ENCODE measurements around the gene SHE. TPM values are rescaled to one million over a fixed set of nuclear protein-coding genes. Genes with fewer than 3 reads are reported as not detected.
"Not testable (repeated sequence)": the region's sequence is repeated elsewhere in the genome, so short reads cannot be mapped to it uniquely, and the experiment has no call there.

Gene SHE
- total and polyA plus RNA-seq, 2 donors (not counting 1 experiment from before 2014, with no cell fraction given) = not detected

GRCh38 chr1:154539486-154540483, 37.6 kb upstream of the SHE start:
- no peak for TF ChIP-seq EZH2 (IDR thresholded peaks at IDR 0.05; ENCODE audit: low read length, missing control alignments)
- no peak for TF ChIP-seq CTCF (conservative IDR thresholded peaks at IDR 0.05 in 1 of 2, IDR thresholded peaks at IDR 0.05 in 1 of 2; ENCODE audit: low read depth in 1 of 2, low read length in 2 of 2)
- H3K9ac ChIP-seq (ENCODE audit: insufficient read depth, low read length) = no peak overlapping the region
- H3K36me3 ChIP-seq (ENCODE audit: control insufficient read depth, insufficient read depth, low read length) = no peaks in the 10 kb centered on the region
- H3K4me1 ChIP-seq (ENCODE audit: control insufficient read depth, extremely low read depth, insufficient read depth, low read length) = no peaks in the 10 kb centered on the region
- no peak overlapping the region for H2AFZ ChIP-seq (ENCODE audit: low read length)
- DNase-seq (ENCODE audit: low read depth in 2 of 2) = no peak
- no peaks in the 10 kb centered on the region for H3K9me3 ChIP-seq (ENCODE audit: control insufficient read depth, insufficient read depth, low read depth, low read length)
- no peak overlapping the region for H3K4me3 ChIP-seq (replicated peaks in 1 of 4; ENCODE audit: control extremely low read depth in 1 of 4, insufficient read depth in 1 of 4, low read depth in 3 of 4, low read length in 4 of 4)
- H4K20me1 ChIP-seq (ENCODE audit: control insufficient read depth, extremely low read depth, insufficient read depth, low read length) = no peaks in the 10 kb centered on the region
- no peaks in the 10 kb centered on the region for H3K79me2 ChIP-seq (ENCODE audit: control insufficient read depth, insufficient read depth, low read length)
- H3K4me2 ChIP-seq (ENCODE audit: extremely low read depth, insufficient read depth, low read length) = no peak overlapping the region
- no peak overlapping the region for H3K27ac ChIP-seq (ENCODE audit: insufficient read depth, low read length)
- peaks cover 15% of the 10 kb centered on the region for H3K27me3 ChIP-seq (ENCODE audit: control insufficient read depth, insufficient read depth, low read length)

GRCh38 chr1:154536570-154536969, 34.4 kb upstream of the SHE start:
- Histone ChIP-seq H3K9ac (ENCODE audit: insufficient read depth, low read length) (no peak overlapping the region), H3K9me3 (ENCODE audit: control insufficient read depth, insufficient read depth, low read depth, low read length) (no peaks in the 10 kb centered on the region), H3K27ac (ENCODE audit: insufficient read depth, low read length) (no peak overlapping the region), H2AFZ (ENCODE audit: low read length) (no peak overlapping the region), H3K79me2 (ENCODE audit: control insufficient read depth, insufficient read depth, low read length) (no peaks in the 10 kb centered on the region), H3K4me1 (ENCODE audit: control insufficient read depth, extremely low read depth, insufficient read depth, low read length) (no peaks in the 10 kb centered on the region), H4K20me1 (ENCODE audit: control insufficient read depth, extremely low read depth, insufficient read depth, low read length) (no peaks in the 10 kb centered on the region), H3K4me3 (replicated peaks in 1 of 4; ENCODE audit: control extremely low read depth in 1 of 4, insufficient read depth in 1 of 4, low read depth in 3 of 4, low read length in 4 of 4) (no peak overlapping the region), H3K36me3 (ENCODE audit: control insufficient read depth, insufficient read depth, low read length) (no peaks in the 10 kb centered on the region), H3K27me3 (ENCODE audit: control insufficient read depth, insufficient read depth, low read length) (peaks cover 17% of the 10 kb centered on the region), H3K4me2 (ENCODE audit: extremely low read depth, insufficient read depth, low read length) (no peak overlapping the region)
- TF ChIP-seq EZH2 (IDR thresholded peaks at IDR 0.05; ENCODE audit: low read length, missing control alignments) = no peak
- TF ChIP-seq CTCF (conservative IDR thresholded peaks at IDR 0.05 in 1 of 2, IDR thresholded peaks at IDR 0.05 in 1 of 2; ENCODE audit: low read depth in 1 of 2, low read length in 2 of 2) = no peak
- no peak for DNase-seq (ENCODE audit: low read depth in 2 of 2)

- TF ChIP-seq CTCF (conservative IDR thresholded peaks at IDR 0.05 in 1 of 2, IDR thresholded peaks at IDR 0.05 in 1 of 2; ENCODE audit: low read depth in 1 of 2, low read length in 2 of 2) (peak in 1 of 2 donors; percentile 42), EZH2 (IDR thresholded peaks at IDR 0.05; ENCODE audit: low read length, missing control alignments) (no peak)
- no peak overlapping the region for H2AFZ ChIP-seq (ENCODE audit: low read length)
- H3K27me3 ChIP-seq (ENCODE audit: control insufficient read depth, insufficient read depth, low read length) = peaks cover 11% of the 10 kb centered on the region
- H3K27ac ChIP-seq (ENCODE audit: insufficient read depth, low read length) = no peak overlapping the region
- H4K20me1 ChIP-seq (ENCODE audit: control insufficient read depth, extremely low read depth, insufficient read depth, low read length) = no peaks in the 10 kb centered on the region
- H3K36me3 ChIP-seq (ENCODE audit: control insufficient read depth, insufficient read depth, low read length) = no peaks in the 10 kb centered on the region
- H3K4me2 ChIP-seq (ENCODE audit: extremely low read depth, insufficient read depth, low read length) = no peak overlapping the region
- no peaks in the 10 kb centered on the region for H3K79me2 ChIP-seq (ENCODE audit: control insufficient read depth, insufficient read depth, low read length)
- no peak overlapping the region for H3K9ac ChIP-seq (ENCODE audit: insufficient read depth, low read length)
- H3K9me3 ChIP-seq (ENCODE audit: control insufficient read depth, insufficient read depth, low read depth, low read length) = no peaks in the 10 kb centered on the region
- peak; percentile 20 to 27 for DNase-seq (ENCODE audit: low read depth in 2 of 2)
- H3K4me1 ChIP-seq (ENCODE audit: control insufficient read depth, extremely low read depth, insufficient read depth, low read length) = no peaks in the 10 kb centered on the region
- H3K4me3 ChIP-seq (replicated peaks in 1 of 4; ENCODE audit: control extremely low read depth in 1 of 4, insufficient read depth in 1 of 4, low read depth in 3 of 4, low read length in 4 of 4) = no peak overlapping the region
These were observed 32.0 kb upstream of the SHE start for GRCh38 chr1:154533952-154534844.

GRCh38 chr1:154531950-154532349, 29.7 kb upstream of the SHE start:
- H3K4me2 ChIP-seq (ENCODE audit: extremely low read depth, insufficient read depth, low read length); H3K4me3 ChIP-seq (replicated peaks in 1 of 4; ENCODE audit: control extremely low read depth in 1 of 4, insufficient read depth in 1 of 4, low read depth in 3 of 4, low read length in 4 of 4); H4K20me1 ChIP-seq (ENCODE audit: control insufficient read depth, extremely low read depth, insufficient read depth, low read length); H3K36me3 ChIP-seq (ENCODE audit: control insufficient read depth, insufficient read depth, low read length); H2AFZ ChIP-seq (ENCODE audit: low read length); H3K9me3 ChIP-seq (ENCODE audit: control insufficient read depth, insufficient read depth, low read depth, low read length); H3K27ac ChIP-seq (ENCODE audit: insufficient read depth, low read length); H3K4me1 ChIP-seq (ENCODE audit: control insufficient read depth, extremely low read depth, insufficient read depth, low read length); H3K79me2 ChIP-seq (ENCODE audit: control insufficient read depth, insufficient read depth, low read length); H3K27me3 ChIP-seq (ENCODE audit: control insufficient read depth, insufficient read depth, low read length); H3K9ac ChIP-seq (ENCODE audit: insufficient read depth, low read length); DNase-seq (ENCODE audit: low read depth in 2 of 2): not testable (repeated sequence)

Measured in fibroblast of lung (primary cell).